Coronary artery (tissue), 2 donors: Measurements from ENCODE around the gene COL26A1.

Experiments
- DNase-seq: peaks from one replicate; pipeline ENCODE4 v3.0.0-alpha.2; 2017; ENCODE audit warnings: low spot score
- H3K27ac ChIP-seq, 2 donors: fragments of 200-600 bp; sonication (generic); one replicate each; pipeline ENCODE4 v1.5.1; 2016 to 2019
- H3K4me3 ChIP-seq: fragments of 200-600 bp; sonication (generic); 2 replicates; pipeline ENCODE4 v1.5.1; 2016; ENCODE audit warnings: mild to moderate bottlenecking, moderate library complexity
- CTCF ChIP-seq: fragments of 200-600 bp; sonication (generic); IDR thresholded peaks from one replicate; pipeline ENCODE4 v1.5.1; 2019; ENCODE audit warnings: antibody characterized with exemption

Gene COL26A1

GRCh38 chr7:101373812-101374614 lies 11.3 kb downstream of the COL26A1 start:
- no peak for DNase-seq
- Histone ChIP-seq H3K27ac (no peak overlapping the region), H3K4me3 (no peak overlapping the region)
- TF ChIP-seq CTCF: no peak

GRCh38 chr7:101374990-101375389 lies 12.3 kb downstream of the COL26A1 start:
- Histone ChIP-seq H3K4me3 (no peak overlapping the region), H3K27ac (no peak overlapping the region)
- DNase-seq: no peak
- TF ChIP-seq CTCF: no peak

GRCh38 chr7:101376601-101377000 lies 13.9 kb downstream of the COL26A1 start:
- no peak overlapping the region for H3K4me3 ChIP-seq
- TF ChIP-seq CTCF: no peak
- H3K27ac ChIP-seq: no peak overlapping the region
- no peak for DNase-seq

GRCh38 chr7:101377189-101377736 lies 14.6 kb downstream of the COL26A1 start:
- TF ChIP-seq CTCF: no peak
- no peak overlapping the region for H3K4me3 ChIP-seq
- DNase-seq: no peak
- no peak overlapping the region for H3K27ac ChIP-seq

- H3K4me3 ChIP-seq: no peak overlapping the region
- TF ChIP-seq CTCF: no peak
- DNase-seq: no peak
- no peak overlapping the region for H3K27ac ChIP-seq
These were observed 16.1 kb downstream of the COL26A1 start for GRCh38 chr7:101378751-101379174.

- no peak for DNase-seq
- TF ChIP-seq CTCF: no peak
- Histone ChIP-seq H3K4me3 (no peak overlapping the region), H3K27ac (no peak overlapping the region)
These were observed 16.6 kb downstream of the COL26A1 start for GRCh38 chr7:101379302-101379701.

- no peak for TF ChIP-seq CTCF
- Histone ChIP-seq H3K27ac (no peak overlapping the region), H3K4me3 (no peak overlapping the region)
- no peak for DNase-seq
These were observed 19.0 kb downstream of the COL26A1 start for GRCh38 chr7:101381549-101382111.
